Cardiac fibroblast (primary cell): Measurements from ENCODE around the gene UBE2E3.

Source experiments
- DNase-seq, 2 donors: peaks; one replicate each; pipeline versions ENCODE4 v3.0.0 to v3.0.0-alpha.2; 2010; ENCODE audit warnings: low read depth in 2 of 2
- H3K4me3 ChIP-seq, 2 donors: replicated peaks in 1 of 2; 1 replicate in 1 of 2; 2 replicates in 1 of 2; pipeline ENCODE4 v1.5.1; 2011; ENCODE audit warnings: low read depth in 2 of 2, low read length in 2 of 2, mild to moderate bottlenecking in 2 of 2, moderate library complexity in 1 of 2
- TF ChIP-seq, protein P1 (sequence below): IDR thresholded peaks from one replicate; pipeline ENCODE4 v1.5.1; 2011; ENCODE audit warnings: low read depth, mild to moderate bottlenecking, low read length, inconsistent platforms

The UBE2E3 gene

GRCh38 chr2:181021199-181021789 lies 40.9 kb downstream of the UBE2E3 start:
- TF ChIP-seq, protein P1, sequence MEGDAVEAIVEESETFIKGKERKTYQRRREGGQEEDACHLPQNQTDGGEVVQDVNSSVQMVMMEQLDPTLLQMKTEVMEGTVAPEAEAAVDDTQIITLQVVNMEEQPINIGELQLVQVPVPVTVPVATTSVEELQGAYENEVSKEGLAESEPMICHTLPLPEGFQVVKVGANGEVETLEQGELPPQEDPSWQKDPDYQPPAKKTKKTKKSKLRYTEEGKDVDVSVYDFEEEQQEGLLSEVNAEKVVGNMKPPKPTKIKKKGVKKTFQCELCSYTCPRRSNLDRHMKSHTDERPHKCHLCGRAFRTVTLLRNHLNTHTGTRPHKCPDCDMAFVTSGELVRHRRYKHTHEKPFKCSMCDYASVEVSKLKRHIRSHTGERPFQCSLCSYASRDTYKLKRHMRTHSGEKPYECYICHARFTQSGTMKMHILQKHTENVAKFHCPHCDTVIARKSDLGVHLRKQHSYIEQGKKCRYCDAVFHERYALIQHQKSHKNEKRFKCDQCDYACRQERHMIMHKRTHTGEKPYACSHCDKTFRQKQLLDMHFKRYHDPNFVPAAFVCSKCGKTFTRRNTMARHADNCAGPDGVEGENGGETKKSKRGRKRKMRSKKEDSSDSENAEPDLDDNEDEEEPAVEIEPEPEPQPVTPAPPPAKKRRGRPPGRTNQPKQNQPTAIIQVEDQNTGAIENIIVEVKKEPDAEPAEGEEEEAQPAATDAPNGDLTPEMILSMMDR = no peak
- no peak overlapping the region for H3K4me3 ChIP-seq
- no peak for DNase-seq

DNA sequence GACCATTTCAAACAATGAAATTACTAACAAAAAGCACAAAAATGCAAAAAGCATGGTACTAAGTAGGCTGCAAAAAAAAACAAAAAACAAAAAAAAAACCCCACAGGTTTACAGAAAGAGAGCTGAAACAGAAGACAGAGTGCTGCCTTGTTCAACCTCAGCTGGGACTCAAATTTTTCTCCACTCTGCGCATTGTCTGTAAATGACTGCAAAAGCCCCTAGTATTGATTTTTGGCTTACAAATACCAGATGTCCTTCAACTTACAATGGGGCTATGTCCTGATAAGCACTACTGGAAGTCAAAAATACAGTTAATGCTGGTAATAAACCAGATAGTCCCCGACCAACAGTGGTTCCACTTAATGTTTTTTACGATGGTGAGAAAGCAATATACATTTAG lies 42.2 kb downstream of the UBE2E3 start:
- no peak for DNase-seq
- H3K4me3 ChIP-seq = no peak overlapping the region
- TF ChIP-seq, protein P1 = no peak

GRCh38 chr2:181025004-181025403 lies 44.6 kb downstream of the UBE2E3 start:
- TF ChIP-seq, protein P1 = no peak
- no peak overlapping the region for H3K4me3 ChIP-seq
- peak; percentile 19 to 25 for DNase-seq

DNA sequence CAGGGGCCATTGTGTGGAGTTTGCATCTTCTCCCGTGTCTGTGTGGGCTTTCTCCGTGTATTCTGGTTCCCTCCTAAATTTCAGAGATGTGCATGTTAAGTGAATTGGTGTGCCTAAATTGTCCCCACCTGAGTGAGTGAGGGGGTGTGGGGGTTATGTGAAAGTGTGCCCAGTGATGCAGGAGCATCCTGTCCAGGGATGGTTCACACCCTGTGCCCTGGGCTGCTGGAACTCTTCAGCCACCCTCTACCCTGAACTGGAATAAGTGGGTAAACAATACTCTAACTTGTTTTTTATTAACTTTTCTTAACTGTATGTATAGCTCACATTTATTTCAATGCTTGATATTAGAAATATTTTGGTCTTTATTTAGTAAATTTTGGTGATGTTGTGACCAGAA lies 56.0 kb downstream of the UBE2E3 start:
- TF ChIP-seq, protein P1 = no peak
- no peak for DNase-seq
- H3K4me3 ChIP-seq = no peak overlapping the region

DNA sequence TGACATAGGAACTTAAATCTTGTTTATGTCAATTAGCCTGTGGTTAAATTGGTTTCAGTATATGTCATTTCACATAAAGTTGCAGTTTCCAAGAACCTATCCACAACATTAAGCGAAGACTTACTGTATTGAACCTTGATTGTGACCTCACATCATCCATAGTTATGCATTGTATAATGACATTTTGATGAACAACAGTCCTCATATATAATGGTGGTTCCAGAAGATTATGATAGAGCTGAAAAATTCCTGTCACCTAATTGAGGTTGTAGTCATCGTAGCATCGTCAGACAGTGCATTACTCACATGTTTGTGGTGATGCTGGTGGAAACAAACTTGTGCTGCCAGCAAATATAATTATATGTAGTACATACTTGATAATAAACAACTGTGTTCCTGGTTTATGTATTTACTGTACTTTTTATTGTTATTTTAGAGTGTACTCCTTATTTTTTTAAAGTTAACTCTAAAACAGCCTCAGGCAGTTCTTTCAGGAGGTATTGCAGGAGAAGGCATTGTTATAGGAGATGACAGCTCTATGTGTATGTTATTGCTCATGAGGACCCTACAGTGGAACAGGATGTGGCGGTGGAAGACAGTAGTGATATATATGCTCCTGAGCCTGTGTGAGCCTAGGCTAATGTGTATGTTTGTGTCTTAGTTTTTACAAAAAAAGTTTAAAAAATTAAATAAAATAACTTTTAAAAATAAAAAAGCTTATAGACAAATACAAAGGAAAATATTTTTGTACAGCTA lies 56.6 kb downstream of the UBE2E3 start:
- TF ChIP-seq, protein P1 = no peak

DNA sequence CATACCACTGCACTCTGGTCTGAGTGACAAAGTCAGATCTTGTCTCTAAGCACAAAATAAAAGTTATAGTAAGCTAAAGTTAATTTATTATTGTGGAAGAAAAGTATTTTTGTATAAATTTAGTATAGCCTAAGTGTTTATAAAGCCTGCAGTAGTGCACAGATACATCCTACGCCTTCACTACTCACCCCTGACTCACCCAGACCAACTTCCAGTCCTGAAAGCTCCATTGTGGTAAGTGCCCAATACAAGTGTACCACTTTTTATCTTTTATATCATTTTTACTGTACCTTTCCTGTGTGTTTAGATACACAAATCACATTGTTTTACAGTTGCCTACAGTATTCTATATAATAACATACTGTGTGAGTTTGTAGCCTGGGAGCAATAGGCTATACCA lies 57.5 kb downstream of the UBE2E3 start:
- TF ChIP-seq, protein P1 = no peak
- peak in 1 of 2 donors; percentile 76 for DNase-seq
- H3K4me3 ChIP-seq = no peak overlapping the region

More for the DNA sequence above, 56.6 kb downstream of the UBE2E3 start:
- no peak overlapping the region for H3K4me3 ChIP-seq
- DNase-seq = peak; percentile 72 to 85
